ENCODE results near the gene DCP1B. TPM values are rescaled to one million over a fixed set of nuclear protein-coding genes. Genes with fewer than 3 reads are reported as not detected.
A peak's percentile ranks its signal among the peaks of the same experiment; 100 is the strongest.

Gene DCP1B
- total RNA-seq, 1 donor from 2014 or later, result 22.9 TPM

DNA sequence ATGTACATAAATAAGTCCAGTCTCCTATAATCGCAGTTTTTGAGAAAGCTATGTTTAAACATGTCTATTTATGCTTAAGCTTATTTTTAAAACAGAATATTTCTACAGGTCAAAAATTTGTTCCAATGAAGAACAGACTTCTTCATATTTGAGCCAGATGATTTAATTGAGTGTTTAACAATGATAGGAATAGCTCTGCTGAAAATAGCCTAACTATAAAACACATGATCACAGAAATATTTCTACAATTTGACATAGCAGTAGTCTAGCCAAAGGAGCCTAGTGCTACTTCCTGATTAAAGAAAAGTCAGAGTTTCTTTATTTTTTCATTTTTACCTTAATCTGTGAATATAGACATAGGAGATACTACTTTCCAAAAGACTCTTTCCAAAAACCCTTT is 29.4 kb downstream of the DCP1B start:
- Mint-ChIP-seq H3K9me3 (no peaks in the 10 kb centered on the region), H3K4me1 (peaks cover 34% of the 10 kb centered on the region), H3K27ac (no peak overlapping the region), H3K36me3 (no peaks in the 10 kb centered on the region), H3K4me3 (no peak overlapping the region), H3K27me3 (ENCODE audit: low read depth) (no peaks in the 10 kb centered on the region)
- DNase-seq (ENCODE audit: low spot score in 2 of 2, unreplicated experiment in 2 of 2), result no peak
- TF ChIP-seq, protein P1, sequence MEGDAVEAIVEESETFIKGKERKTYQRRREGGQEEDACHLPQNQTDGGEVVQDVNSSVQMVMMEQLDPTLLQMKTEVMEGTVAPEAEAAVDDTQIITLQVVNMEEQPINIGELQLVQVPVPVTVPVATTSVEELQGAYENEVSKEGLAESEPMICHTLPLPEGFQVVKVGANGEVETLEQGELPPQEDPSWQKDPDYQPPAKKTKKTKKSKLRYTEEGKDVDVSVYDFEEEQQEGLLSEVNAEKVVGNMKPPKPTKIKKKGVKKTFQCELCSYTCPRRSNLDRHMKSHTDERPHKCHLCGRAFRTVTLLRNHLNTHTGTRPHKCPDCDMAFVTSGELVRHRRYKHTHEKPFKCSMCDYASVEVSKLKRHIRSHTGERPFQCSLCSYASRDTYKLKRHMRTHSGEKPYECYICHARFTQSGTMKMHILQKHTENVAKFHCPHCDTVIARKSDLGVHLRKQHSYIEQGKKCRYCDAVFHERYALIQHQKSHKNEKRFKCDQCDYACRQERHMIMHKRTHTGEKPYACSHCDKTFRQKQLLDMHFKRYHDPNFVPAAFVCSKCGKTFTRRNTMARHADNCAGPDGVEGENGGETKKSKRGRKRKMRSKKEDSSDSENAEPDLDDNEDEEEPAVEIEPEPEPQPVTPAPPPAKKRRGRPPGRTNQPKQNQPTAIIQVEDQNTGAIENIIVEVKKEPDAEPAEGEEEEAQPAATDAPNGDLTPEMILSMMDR (IDR thresholded peaks at IDR 0.05; ENCODE audit: unreplicated experiment), result no peak

GRCh38 chr12:1972856-1973317 is 31.4 kb downstream of the DCP1B start:
- H3K4me3 Mint-ChIP-seq, result peak overlapping the region; percentile 5
- H3K36me3 Mint-ChIP-seq, result no peaks in the 10 kb centered on the region
- no peaks in the 10 kb centered on the region for H3K9me3 Mint-ChIP-seq
- peak overlapping the region; percentile 31 for H3K27ac Mint-ChIP-seq
- H3K4me1 Mint-ChIP-seq, result peaks cover 38% of the 10 kb centered on the region
- TF ChIP-seq, protein P1 (IDR thresholded peaks at IDR 0.05; ENCODE audit: unreplicated experiment), result no peak
- DNase-seq (ENCODE audit: low spot score in 2 of 2, unreplicated experiment in 2 of 2), result no peak
- H3K27me3 Mint-ChIP-seq (ENCODE audit: low read depth), result no peaks in the 10 kb centered on the region

GRCh38 chr12:1972260-1972659 is 32.0 kb downstream of the DCP1B start:
- H3K4me1 Mint-ChIP-seq, result peaks cover 38% of the 10 kb centered on the region
- H3K27me3 Mint-ChIP-seq (ENCODE audit: low read depth), result no peaks in the 10 kb centered on the region
- no peaks in the 10 kb centered on the region for H3K36me3 Mint-ChIP-seq
- H3K4me3 Mint-ChIP-seq, result no peak overlapping the region
- H3K27ac Mint-ChIP-seq, result peak overlapping the region; percentile 81
- TF ChIP-seq, protein P1 (IDR thresholded peaks at IDR 0.05; ENCODE audit: unreplicated experiment), result no peak
- DNase-seq (ENCODE audit: low spot score in 2 of 2, unreplicated experiment in 2 of 2), result no peak
- no peaks in the 10 kb centered on the region for H3K9me3 Mint-ChIP-seq

DNA sequence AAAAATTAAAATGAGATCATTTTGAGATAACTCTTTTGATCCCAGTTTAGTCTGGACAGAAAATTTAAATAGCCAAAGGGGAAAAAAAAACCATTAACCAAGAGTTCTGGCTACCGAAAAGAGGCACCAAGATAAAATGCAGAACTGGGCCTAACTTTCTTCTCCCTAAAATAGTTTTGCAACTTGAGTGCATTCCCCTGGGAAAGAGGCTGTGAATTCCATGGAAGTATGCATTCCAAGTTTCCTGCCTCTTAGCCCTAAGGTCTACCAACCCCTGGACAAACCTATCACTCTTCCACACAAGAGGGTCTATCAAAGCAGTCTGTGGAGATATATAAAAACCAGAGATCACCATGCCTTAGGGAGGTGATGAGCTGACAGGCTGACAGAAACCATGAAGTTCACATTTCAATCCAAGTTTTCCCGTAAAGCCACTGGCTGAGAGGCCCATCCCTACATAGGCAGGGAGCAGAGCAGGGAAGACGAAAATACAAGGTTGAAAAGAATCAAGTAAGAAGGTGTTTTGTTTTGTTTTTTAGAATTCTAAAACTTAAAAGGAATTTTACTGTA is 33.8 kb downstream of the DCP1B start:
- no peak overlapping the region for H3K4me3 Mint-ChIP-seq
- no peak for DNase-seq (ENCODE audit: low spot score in 2 of 2, unreplicated experiment in 2 of 2)
- peaks cover 32% of the 10 kb centered on the region for H3K4me1 Mint-ChIP-seq
- no peaks in the 10 kb centered on the region for H3K9me3 Mint-ChIP-seq
- H3K27me3 Mint-ChIP-seq (ENCODE audit: low read depth), result no peaks in the 10 kb centered on the region
- TF ChIP-seq, protein P1 (IDR thresholded peaks at IDR 0.05; ENCODE audit: unreplicated experiment), result no peak
- H3K36me3 Mint-ChIP-seq, result peaks cover 4% of the 10 kb centered on the region
- no peak overlapping the region for H3K27ac Mint-ChIP-seq

DNA sequence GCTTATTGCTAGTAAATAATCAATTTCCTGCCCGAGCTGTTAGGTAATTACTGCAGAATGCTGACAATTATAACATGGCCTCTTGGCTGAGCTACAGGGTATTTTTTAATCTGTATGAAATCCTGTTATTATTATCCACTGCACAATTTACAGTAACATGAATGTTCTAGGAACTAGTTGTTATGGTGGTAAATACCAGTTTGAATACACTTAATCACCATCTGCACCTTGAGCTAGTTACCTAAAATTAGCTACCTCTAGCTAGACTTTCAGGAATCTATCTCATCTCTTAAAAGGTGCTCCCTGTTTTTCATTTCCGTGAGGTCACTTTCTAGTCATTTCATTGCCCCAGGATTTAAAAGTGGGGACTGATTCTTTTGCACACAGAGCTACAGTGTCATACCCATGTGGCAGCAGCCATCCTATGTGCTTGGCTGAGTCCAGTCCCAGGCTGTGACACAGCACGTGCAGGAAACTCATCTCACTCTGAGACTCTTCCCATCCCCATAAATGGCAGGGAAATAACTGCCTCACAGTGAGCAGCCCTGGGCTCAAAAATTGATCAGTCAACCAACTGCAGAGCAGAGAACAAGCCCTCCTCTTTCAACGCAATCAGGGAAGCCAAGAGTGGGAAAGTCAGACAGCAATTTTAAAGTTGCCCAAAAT is 37.6 kb downstream of the DCP1B start:
- Mint-ChIP-seq H3K4me3 (no peak overlapping the region), H3K4me1 (peaks cover 18% of the 10 kb centered on the region), H3K27ac (no peak overlapping the region), H3K9me3 (no peaks in the 10 kb centered on the region), H3K36me3 (peaks cover 8% of the 10 kb centered on the region), H3K27me3 (ENCODE audit: low read depth) (no peaks in the 10 kb centered on the region)
- DNase-seq (ENCODE audit: low spot score in 2 of 2, unreplicated experiment in 2 of 2), result no peak
- TF ChIP-seq, protein P1 (IDR thresholded peaks at IDR 0.05; ENCODE audit: unreplicated experiment), result no peak

All from mesothelial cell of epicardium (in vitro differentiated cells).